Gastroesophageal sphincter (tissue), 3 donors: ENCODE data around the gene UNC13C.

Experiments
- CTCF ChIP-seq, 4 experiments: fragments of 200-600 bp in 2 of 4; fragments of 450-650 bp in 2 of 4; sonication (generic) in 1 of 4; IDR thresholded peaks; one replicate each; pipeline ENCODE4 v1.5.1; 2017 to 2019; ENCODE audit warnings: antibody characterized with exemption in 4 of 4, mild to moderate bottlenecking in 2 of 4, moderate library complexity in 2 of 4
- EP300 ChIP-seq: sonication (generic); formaldehyde crosslinking; IDR thresholded peaks from one replicate; pipeline ENCODE4 v1.6.1; 2017; ENCODE audit warnings: antibody characterized with exemption, mild to moderate bottlenecking
- POLR2A ChIP-seq, 2 donors: fragments of 450-650 bp; IDR thresholded peaks; one replicate each; pipeline ENCODE4 v1.6.1; 2017; ENCODE audit warnings: antibody characterized with exemption in 2 of 2, mild to moderate bottlenecking in 2 of 2, moderate library complexity in 1 of 2
- POLR2AphosphoS5 ChIP-seq: sonication (generic); formaldehyde crosslinking; IDR thresholded peaks from one replicate; pipeline ENCODE4 v1.6.1; 2017; ENCODE audit warnings: antibody characterized with exemption

GRCh38 chr15:54519577-54519976 lies 541.3 kb downstream of the UNC13C start:
- TF ChIP-seq CTCF (IDR thresholded peaks at IDR 0.05) (no peak), POLR2AphosphoS5 (no peak), POLR2A (IDR thresholded peaks at IDR 0.05) (no peak), EP300 (no peak)
